GM12892 (cell line): ENCODE measurements around the gene FAM180B.

Experiments used
- POLR2A ChIP-seq: IDR thresholded peaks from 2 replicates; pipeline ENCODE4 v1.6.1; 2011; ENCODE audit warnings: low read depth, low read length, control low read depth
- POLR2AphosphoS5 ChIP-seq: IDR thresholded peaks from 2 replicates; pipeline ENCODE4 v1.6.1; 2011; ENCODE audit warnings: low read depth, low read length, control low read depth
- TAF1 ChIP-seq: IDR thresholded peaks from 2 replicates; pipeline ENCODE4 v1.6.1; 2011; ENCODE audit warnings: low read depth, mild to moderate bottlenecking, control low read depth, low read length, borderline replicate concordance

- TF ChIP-seq POLR2AphosphoS5 (peak; percentile 90), POLR2A (peak; percentile 87), TAF1 (peak; percentile 97)
Measured at GRCh38 chr11:47578524-47579494, 7.7 kb upstream of the FAM180B start, which contains the start of the genes KBTBD4 and NDUFS3.
